GM20000 (cell line): ENCODE data around the gene DDX53.

Experiments used
- DNase-seq: peaks from one replicate; pipeline ENCODE4 v3.0.0; 2012; ENCODE audit warnings: low spot score
- TF ChIP-seq, protein P1 (sequence below): IDR thresholded peaks from 2 replicates; pipeline ENCODE4 v1.5.1; 2012; ENCODE audit warnings: mild to moderate bottlenecking, control low read depth; ENCODE audit errors: extremely low read depth, missing control alignments

Gene DDX53

DNA sequence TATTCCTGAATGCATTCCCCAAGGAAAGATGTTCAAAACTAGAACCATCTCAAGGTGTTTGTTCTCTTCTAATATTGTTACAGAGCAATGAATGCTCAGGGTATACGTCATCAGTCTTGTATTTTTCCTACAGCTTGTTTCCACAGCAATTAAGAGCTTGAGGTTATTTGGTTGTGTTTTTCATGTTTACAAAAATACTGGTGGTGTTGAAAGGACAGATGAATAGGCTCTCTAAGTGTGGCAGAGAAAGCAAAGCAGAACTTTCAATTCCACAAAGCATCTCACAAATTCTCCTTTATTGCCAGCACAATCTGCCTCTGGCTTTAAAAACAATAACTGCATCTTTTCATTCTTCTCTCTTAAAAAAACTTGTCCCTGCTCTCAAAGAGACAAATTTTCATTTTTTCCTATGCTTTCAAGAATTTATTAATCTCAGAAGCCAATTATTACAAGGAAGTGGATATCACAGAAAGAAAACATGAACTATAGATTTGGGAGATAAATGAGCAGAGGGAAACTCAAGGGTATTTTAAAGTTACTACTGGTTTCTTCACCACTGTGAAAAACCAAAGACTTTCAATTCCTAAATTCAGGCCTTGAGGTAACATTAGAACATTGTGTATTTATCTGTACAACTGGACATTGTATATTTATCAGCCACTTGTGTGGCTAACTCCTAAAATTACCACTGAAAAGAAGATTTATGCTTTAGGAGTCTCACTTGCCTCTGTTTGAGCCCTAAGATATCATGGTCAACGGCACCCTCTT is 49.2 kb downstream of the DDX53 start:
- DNase-seq = no peak
- TF ChIP-seq, protein P1, sequence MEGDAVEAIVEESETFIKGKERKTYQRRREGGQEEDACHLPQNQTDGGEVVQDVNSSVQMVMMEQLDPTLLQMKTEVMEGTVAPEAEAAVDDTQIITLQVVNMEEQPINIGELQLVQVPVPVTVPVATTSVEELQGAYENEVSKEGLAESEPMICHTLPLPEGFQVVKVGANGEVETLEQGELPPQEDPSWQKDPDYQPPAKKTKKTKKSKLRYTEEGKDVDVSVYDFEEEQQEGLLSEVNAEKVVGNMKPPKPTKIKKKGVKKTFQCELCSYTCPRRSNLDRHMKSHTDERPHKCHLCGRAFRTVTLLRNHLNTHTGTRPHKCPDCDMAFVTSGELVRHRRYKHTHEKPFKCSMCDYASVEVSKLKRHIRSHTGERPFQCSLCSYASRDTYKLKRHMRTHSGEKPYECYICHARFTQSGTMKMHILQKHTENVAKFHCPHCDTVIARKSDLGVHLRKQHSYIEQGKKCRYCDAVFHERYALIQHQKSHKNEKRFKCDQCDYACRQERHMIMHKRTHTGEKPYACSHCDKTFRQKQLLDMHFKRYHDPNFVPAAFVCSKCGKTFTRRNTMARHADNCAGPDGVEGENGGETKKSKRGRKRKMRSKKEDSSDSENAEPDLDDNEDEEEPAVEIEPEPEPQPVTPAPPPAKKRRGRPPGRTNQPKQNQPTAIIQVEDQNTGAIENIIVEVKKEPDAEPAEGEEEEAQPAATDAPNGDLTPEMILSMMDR = no peak

DNA sequence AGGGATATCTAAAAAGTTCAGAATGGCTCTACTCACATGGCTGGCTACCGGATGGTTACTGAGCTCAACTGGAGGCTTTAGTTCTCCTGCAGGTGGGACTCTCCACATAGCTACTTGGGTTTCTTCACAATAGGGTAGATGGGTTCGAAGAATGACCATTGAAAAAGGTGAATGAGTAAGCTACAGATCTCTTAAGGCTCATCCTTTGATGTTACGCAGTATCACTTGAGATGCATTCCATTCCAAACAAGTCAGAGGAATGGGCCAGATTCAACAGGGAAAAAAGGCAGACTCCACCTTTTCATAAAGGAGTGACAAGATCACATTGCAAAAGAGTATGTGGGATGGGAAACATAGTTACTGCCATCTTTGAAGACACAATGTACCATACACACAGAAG is 52.6 kb downstream of the DDX53 start:
- TF ChIP-seq, protein P1 = no peak
- no peak for DNase-seq
